ENCODE measurements around the gene CYFIP2. TPM values are rescaled to one million over a fixed set of nuclear protein-coding genes. Genes with fewer than 3 reads are reported as not detected.

Gene CYFIP2
- total RNA-seq, 1 experiment from 2014 or later, result 95.3 TPM

DNA sequence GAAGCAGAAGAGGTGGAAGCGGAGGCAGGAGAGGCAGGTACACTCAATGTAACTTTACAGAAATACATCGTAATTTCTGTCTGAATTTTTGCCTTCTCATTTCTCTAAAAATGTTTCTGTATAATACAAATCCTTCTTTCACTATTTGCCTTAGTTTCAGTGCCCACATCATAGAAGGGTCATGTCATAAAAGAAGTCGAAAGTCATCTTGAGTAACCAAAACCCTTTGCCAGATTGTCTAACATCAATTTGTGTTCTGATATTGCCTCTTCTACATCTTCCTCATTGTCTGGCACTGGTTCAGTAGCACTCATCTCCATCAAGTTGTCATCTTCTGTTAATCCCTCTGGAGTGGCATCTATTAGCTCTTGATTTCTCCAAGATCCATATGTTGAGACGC is 6.2 kb upstream of the CYFIP2 start (continued):
- TF ChIP-seq, protein P1, sequence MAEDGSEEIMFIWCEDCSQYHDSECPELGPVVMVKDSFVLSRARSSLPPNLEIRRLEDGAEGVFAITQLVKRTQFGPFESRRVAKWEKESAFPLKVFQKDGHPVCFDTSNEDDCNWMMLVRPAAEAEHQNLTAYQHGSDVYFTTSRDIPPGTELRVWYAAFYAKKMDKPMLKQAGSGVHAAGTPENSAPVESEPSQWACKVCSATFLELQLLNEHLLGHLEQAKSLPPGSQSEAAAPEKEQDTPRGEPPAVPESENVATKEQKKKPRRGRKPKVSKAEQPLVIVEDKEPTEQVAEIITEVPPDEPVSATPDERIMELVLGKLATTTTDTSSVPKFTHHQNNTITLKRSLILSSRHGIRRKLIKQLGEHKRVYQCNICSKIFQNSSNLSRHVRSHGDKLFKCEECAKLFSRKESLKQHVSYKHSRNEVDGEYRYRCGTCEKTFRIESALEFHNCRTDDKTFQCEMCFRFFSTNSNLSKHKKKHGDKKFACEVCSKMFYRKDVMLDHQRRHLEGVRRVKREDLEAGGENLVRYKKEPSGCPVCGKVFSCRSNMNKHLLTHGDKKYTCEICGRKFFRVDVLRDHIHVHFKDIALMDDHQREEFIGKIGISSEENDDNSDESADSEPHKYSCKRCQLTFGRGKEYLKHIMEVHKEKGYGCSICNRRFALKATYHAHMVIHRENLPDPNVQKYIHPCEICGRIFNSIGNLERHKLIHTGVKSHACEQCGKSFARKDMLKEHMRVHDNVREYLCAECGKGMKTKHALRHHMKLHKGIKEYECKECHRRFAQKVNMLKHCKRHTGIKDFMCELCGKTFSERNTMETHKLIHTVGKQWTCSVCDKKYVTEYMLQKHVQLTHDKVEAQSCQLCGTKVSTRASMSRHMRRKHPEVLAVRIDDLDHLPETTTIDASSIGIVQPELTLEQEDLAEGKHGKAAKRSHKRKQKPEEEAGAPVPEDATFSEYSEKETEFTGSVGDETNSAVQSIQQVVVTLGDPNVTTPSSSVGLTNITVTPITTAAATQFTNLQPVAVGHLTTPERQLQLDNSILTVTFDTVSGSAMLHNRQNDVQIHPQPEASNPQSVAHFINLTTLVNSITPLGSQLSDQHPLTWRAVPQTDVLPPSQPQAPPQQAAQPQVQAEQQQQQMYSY (CRISPR knock-in tag; IDR thresholded peaks at IDR 0.05), result no peak
- TF ChIP-seq, protein P2, sequence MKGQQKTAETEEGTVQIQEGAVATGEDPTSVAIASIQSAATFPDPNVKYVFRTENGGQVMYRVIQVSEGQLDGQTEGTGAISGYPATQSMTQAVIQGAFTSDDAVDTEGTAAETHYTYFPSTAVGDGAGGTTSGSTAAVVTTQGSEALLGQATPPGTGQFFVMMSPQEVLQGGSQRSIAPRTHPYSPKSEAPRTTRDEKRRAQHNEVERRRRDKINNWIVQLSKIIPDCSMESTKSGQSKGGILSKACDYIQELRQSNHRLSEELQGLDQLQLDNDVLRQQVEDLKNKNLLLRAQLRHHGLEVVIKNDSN (CRISPR knock-in tag; IDR thresholded peaks at IDR 0.05), result no peak
- TF ChIP-seq NR3C1 (CRISPR knock-in tag; conservative IDR thresholded peaks at IDR 0.05; ENCODE audit: low read depth) (no peak), ATF3 (CRISPR knock-in tag; conservative IDR thresholded peaks at IDR 0.05) (no peak), ZNF232 (CRISPR knock-in tag; IDR thresholded peaks at IDR 0.05) (no peak), JAZF1 (CRISPR knock-in tag; IDR thresholded peaks at IDR 0.05) (no peak)
- TF ChIP-seq, protein P3, sequence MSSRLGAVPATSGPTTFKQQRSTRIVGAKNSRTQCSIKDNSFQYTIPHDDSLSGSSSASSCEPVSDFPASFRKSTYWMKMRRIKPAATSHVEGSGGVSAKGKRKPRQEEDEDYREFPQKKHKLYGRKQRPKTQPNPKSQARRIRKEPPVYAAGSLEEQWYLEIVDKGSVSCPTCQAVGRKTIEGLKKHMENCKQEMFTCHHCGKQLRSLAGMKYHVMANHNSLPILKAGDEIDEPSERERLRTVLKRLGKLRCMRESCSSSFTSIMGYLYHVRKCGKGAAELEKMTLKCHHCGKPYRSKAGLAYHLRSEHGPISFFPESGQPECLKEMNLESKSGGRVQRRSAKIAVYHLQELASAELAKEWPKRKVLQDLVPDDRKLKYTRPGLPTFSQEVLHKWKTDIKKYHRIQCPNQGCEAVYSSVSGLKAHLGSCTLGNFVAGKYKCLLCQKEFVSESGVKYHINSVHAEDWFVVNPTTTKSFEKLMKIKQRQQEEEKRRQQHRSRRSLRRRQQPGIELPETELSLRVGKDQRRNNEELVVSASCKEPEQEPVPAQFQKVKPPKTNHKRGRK (CRISPR knock-in tag; IDR thresholded peaks at IDR 0.05; ENCODE audit: borderline replicate concordance), result no peak

DNA sequence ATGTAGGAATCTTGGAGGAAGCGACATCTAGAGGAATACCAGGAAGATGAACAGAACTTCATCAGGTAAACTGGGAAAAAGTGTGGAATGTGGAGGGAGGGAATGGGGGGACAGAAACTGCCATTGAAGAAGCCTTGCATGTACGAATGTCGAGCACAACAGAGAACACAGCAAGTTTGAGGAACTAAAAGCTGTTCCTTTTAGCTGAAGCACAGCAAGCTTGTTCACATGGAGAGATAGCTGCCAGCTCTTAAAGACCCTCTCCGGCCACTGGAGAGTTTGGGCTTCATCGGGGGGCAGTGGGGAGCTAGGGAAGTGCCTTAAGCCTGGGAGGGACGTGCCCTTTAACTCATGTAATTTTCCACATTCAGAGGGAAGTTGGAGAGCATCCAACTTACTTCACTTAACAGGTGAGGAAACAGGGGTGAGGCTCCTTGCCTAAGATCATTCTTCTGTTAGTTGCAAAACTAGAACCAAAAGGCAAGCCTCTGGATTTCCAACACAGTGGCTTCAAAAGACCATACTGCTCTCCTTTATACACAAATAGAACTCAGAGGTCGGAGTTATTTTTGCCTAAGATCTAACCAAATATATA is 2.3 kb upstream of the CYFIP2 start:
- Mint-ChIP-seq H3K4me1 (peaks cover 29% of the 10 kb centered on the region), H3K27ac (no peak overlapping the region), H3K9me3 (no peaks in the 10 kb centered on the region), H3K36me3 (no peaks in the 10 kb centered on the region), H3K4me3 (no peak overlapping the region), H3K27me3 (ENCODE audit: low read depth) (peaks cover 6% of the 10 kb centered on the region; the same call in 1 of the 2 replicates)
- CTCF ChIA-PET, result interaction anchor here (0.9 to 2.8 kb wide), 7 partner anchors 9 to 115 kb away, joined by 3 to 18 read pairs (median 4); no protein-coding TSS in a partner anchor
- no peak for DNase-seq (ENCODE audit: low spot score)
- TF ChIP-seq FOXP4 (CRISPR knock-in tag; IDR thresholded peaks at IDR 0.05), result no peak
- POLR2A ChIA-PET, result interaction anchor here (1.0 kb wide), 1 partner anchor 121 kb away, joined by 3 read pairs; the partner anchor contains the start of gene MED7
- no peak for ATAC-seq

DNA sequence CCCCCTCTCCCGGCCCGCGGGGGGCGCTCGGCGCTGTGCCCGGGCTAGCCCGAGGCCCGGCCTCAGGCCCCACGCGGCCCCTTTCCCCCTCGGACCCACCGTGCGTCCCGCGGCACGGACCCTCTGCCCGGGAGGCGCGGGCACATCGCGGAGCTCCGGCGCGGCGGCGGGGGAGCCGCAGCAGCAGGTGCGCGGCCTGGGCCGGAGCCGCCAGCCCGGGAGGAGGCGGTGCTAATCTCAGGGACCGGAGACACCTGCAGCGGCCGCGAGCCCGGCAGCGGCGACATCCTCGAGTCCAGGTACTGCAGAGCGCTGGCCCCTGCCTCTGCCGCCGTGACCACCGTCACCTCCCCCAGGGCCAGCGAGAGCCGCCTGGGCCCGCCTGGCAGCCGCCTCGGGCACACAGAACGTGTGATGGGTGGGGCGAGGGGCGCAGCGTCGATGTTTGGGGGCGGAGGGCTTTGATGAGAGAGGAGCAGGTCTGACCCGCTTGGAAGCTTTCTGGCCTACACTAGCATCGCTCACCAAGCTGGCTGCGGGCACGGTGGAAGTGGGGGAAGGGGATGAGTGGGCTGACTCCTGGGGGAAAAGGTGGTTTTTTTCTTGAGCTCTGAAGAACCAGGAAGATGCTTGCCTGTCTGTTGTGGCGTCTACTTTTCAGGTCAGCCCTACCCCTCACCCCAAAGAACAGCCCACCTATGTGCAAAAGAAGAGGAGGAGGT is 524 bp downstream of the CYFIP2 start:
- H3K4me1 Mint-ChIP-seq, result peaks cover 44% of the 10 kb centered on the region
- CTCF ChIA-PET, result interaction anchor here (1.0 to 3.9 kb wide), 3 partner anchors 37 to 88 kb away, joined by 3 to 16 read pairs (median 3); no protein-coding TSS in a partner anchor
- peaks cover 4% of the 10 kb centered on the region; the same call in 1 of the 2 replicates for H3K27me3 Mint-ChIP-seq (ENCODE audit: low read depth)
- POLR2A ChIA-PET, result no interaction called here
- H3K36me3 Mint-ChIP-seq, result no peaks in the 10 kb centered on the region
- ATAC-seq (peak; percentile 43), DNase-seq (ENCODE audit: low spot score) (peak; percentile 68)
- no peak overlapping the region for H3K27ac Mint-ChIP-seq
- H3K9me3 Mint-ChIP-seq, result no peaks in the 10 kb centered on the region
- peak overlapping the region; percentile 74 for H3K4me3 Mint-ChIP-seq
- TF ChIP-seq JUN (CRISPR knock-in tag; IDR thresholded peaks at IDR 0.05) (0 out of 2 replicates have a peak, but pooled peaks have one; percentile 19), ZBTB21 (CRISPR knock-in tag; IDR thresholded peaks at IDR 0.05; ENCODE audit: borderline replicate concordance) (no peak), MLX (CRISPR knock-in tag; IDR thresholded peaks at IDR 0.05) (no peak), ATF2 (CRISPR knock-in tag; IDR thresholded peaks at IDR 0.05; ENCODE audit: borderline replicate concordance, low read depth) (no peak), FOXJ3 (CRISPR knock-in tag; IDR thresholded peaks at IDR 0.05; ENCODE audit: borderline replicate concordance) (no peak), NFYB (CRISPR knock-in tag; conservative IDR thresholded peaks at IDR 0.05; ENCODE audit: low read depth) (no peak)
- TF ChIP-seq, protein P2 (CRISPR knock-in tag; IDR thresholded peaks at IDR 0.05), result no peak
- TF ChIP-seq, protein P4, sequence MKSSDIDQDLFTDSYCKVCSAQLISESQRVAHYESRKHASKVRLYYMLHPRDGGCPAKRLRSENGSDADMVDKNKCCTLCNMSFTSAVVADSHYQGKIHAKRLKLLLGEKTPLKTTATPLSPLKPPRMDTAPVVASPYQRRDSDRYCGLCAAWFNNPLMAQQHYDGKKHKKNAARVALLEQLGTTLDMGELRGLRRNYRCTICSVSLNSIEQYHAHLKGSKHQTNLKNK (CRISPR knock-in tag; IDR thresholded peaks at IDR 0.05), result no peak
- TF ChIP-seq, protein P5, sequence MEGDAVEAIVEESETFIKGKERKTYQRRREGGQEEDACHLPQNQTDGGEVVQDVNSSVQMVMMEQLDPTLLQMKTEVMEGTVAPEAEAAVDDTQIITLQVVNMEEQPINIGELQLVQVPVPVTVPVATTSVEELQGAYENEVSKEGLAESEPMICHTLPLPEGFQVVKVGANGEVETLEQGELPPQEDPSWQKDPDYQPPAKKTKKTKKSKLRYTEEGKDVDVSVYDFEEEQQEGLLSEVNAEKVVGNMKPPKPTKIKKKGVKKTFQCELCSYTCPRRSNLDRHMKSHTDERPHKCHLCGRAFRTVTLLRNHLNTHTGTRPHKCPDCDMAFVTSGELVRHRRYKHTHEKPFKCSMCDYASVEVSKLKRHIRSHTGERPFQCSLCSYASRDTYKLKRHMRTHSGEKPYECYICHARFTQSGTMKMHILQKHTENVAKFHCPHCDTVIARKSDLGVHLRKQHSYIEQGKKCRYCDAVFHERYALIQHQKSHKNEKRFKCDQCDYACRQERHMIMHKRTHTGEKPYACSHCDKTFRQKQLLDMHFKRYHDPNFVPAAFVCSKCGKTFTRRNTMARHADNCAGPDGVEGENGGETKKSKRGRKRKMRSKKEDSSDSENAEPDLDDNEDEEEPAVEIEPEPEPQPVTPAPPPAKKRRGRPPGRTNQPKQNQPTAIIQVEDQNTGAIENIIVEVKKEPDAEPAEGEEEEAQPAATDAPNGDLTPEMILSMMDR (IDR thresholded peaks at IDR 0.05), result no peak

Data from WTC11 (cell line).